Esophagus muscularis mucosa (tissue), 3 donors: ENCODE data around the gene AFF2.

ENCODE experiments used
- POLR2AphosphoS5 ChIP-seq, 2 donors: sonication (generic); formaldehyde crosslinking; IDR thresholded peaks; one replicate each; pipeline ENCODE4 v1.6.1; 2017; ENCODE audit warnings: antibody characterized with exemption in 2 of 2
- TF ChIP-seq, protein P1 (sequence below), 3 experiments: fragments of 200-600 bp in 2 of 3; fragments of 450-650 bp in 1 of 3; sonication (generic) in 2 of 3; IDR thresholded peaks; one replicate each; pipeline ENCODE4 v1.5.1; 2017 to 2019; ENCODE audit warnings: antibody characterized with exemption in 3 of 3, mild to moderate bottlenecking in 2 of 3, moderate library complexity in 1 of 3

GRCh38 chrX:148872161-148872535, 371.7 kb downstream of the AFF2 start:
- TF ChIP-seq, protein P1, sequence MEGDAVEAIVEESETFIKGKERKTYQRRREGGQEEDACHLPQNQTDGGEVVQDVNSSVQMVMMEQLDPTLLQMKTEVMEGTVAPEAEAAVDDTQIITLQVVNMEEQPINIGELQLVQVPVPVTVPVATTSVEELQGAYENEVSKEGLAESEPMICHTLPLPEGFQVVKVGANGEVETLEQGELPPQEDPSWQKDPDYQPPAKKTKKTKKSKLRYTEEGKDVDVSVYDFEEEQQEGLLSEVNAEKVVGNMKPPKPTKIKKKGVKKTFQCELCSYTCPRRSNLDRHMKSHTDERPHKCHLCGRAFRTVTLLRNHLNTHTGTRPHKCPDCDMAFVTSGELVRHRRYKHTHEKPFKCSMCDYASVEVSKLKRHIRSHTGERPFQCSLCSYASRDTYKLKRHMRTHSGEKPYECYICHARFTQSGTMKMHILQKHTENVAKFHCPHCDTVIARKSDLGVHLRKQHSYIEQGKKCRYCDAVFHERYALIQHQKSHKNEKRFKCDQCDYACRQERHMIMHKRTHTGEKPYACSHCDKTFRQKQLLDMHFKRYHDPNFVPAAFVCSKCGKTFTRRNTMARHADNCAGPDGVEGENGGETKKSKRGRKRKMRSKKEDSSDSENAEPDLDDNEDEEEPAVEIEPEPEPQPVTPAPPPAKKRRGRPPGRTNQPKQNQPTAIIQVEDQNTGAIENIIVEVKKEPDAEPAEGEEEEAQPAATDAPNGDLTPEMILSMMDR (IDR thresholded peaks at IDR 0.05) = no peak
- no peak for TF ChIP-seq POLR2AphosphoS5 (IDR thresholded peaks at IDR 0.05)
